Tibial artery (tissue), 4 donors: Measurements from ENCODE around the gene PSD2.

Experiments
- DNase-seq, 2 donors: peaks; one replicate each; pipeline ENCODE4 v3.0.0-alpha.2; 2019
- H3K27ac ChIP-seq, 2 donors: fragments of 200-600 bp; sonication (generic) in 1 of 2; 1 replicate in 1 of 2; 2 replicates in 1 of 2; pipeline ENCODE4 v1.5.1; 2018 to 2019; ENCODE audit warnings: mild to moderate bottlenecking in 1 of 2
- H3K27me3 ChIP-seq, 2 donors: fragments of 200-600 bp; sonication (generic) in 1 of 2; one replicate each; pipeline versions ENCODE4 v1.5.1 to v1.6.0; 2016 to 2019
- H3K36me3 ChIP-seq, 3 donors: fragments of 200-600 bp; sonication (generic) in 2 of 3; one replicate each; pipeline ENCODE4 v1.5.1; 2016 to 2019; ENCODE audit warnings: mild to moderate bottlenecking in 2 of 3
- H3K4me1 ChIP-seq, 4 donors: fragments of 200-600 bp; sonication (generic) in 2 of 4; 1 replicate in 3 of 4; 2 replicates in 1 of 4; pipeline ENCODE4 v1.5.1; 2016 to 2019
- H3K4me3 ChIP-seq, 2 donors: fragments of 200-600 bp; sonication (generic) in 1 of 2; 1 replicate in 1 of 2; 2 replicates in 1 of 2; pipeline ENCODE4 v1.5.1; 2018 to 2019; ENCODE audit warnings: mild to moderate bottlenecking in 2 of 2
- H3K9me3 ChIP-seq, 3 donors: fragments of 200-600 bp; sonication (generic) in 1 of 3; one replicate each; pipeline ENCODE4 v1.5.1; 2016 to 2019
- CTCF ChIP-seq, 2 experiments: fragments of 200-600 bp in 1 of 2; fragments of 450-650 bp in 1 of 2; IDR thresholded peaks; one replicate each; pipeline ENCODE4 v1.5.1; 2017 to 2019; ENCODE audit warnings: antibody characterized with exemption in 2 of 2, mild to moderate bottlenecking in 1 of 2, moderate library complexity in 1 of 2
- intact Hi-C: fragments of 100-400 bp; cut with DNase I; formaldehyde crosslinking; loops from one replicate; pipeline ENCODE4 v1.15.0; 2023; ENCODE audit warnings: low total_unique reads

The PSD2 gene

GRCh38 chr5:139749242-139749641, 46.4 kb upstream of the PSD2 start:
- Histone ChIP-seq H3K27me3 (peaks cover 0 to 19% of the 10 kb centered on the region in 2 donors), H3K4me1 (peaks cover 5 to 44% (median 39%) of the 10 kb centered on the region in 4 donors), H3K36me3 (no peaks in the 10 kb centered on the region), H3K9me3 (no peaks in the 10 kb centered on the region), H3K4me3 (no peak overlapping the region), H3K27ac (no peak overlapping the region)
- no peak for TF ChIP-seq CTCF (IDR thresholded peaks at IDR 0.05)
- DNase-seq = no peak
- intact Hi-C loops = loop anchor here (5.0 kb wide), 1 partner anchor 37 kb away; no protein-coding TSS in a partner anchor

- Histone ChIP-seq H3K9me3 (no peaks in the 10 kb centered on the region), H3K27me3 (peaks cover 1 to 39% of the 10 kb centered on the region in 2 donors), H3K27ac (no peak overlapping the region), H3K4me3 (no peak overlapping the region), H3K36me3 (no peaks in the 10 kb centered on the region), H3K4me1 (peaks cover 5 to 32% (median 25%) of the 10 kb centered on the region in 4 donors)
- no peak for DNase-seq
- no peak for TF ChIP-seq CTCF (IDR thresholded peaks at IDR 0.05)
- intact Hi-C loops = no loop called here
Observed at GRCh38 chr5:139751236-139751635, 44.4 kb upstream of the PSD2 start.

- Histone ChIP-seq H3K27ac (no peak overlapping the region), H3K9me3 (no peaks in the 10 kb centered on the region), H3K36me3 (no peaks in the 10 kb centered on the region), H3K27me3 (peaks cover 4 to 48% of the 10 kb centered on the region in 2 donors), H3K4me3 (no peak overlapping the region), H3K4me1 (peaks cover 2 to 17% (median 10%) of the 10 kb centered on the region in 4 donors)
- intact Hi-C loops = no loop called here
- TF ChIP-seq CTCF (IDR thresholded peaks at IDR 0.05) = no peak
- DNase-seq = no peak
Observed at GRCh38 chr5:139752506-139753473, 42.8 kb upstream of the PSD2 start.

- no peak overlapping the region for H3K27ac ChIP-seq
- peaks cover 4 to 48% of the 10 kb centered on the region in 2 donors for H3K27me3 ChIP-seq
- H3K36me3 ChIP-seq = no peaks in the 10 kb centered on the region
- H3K4me1 ChIP-seq = peaks cover 0 to 9% (median 6%) of the 10 kb centered on the region in 4 donors
- no peak overlapping the region for H3K4me3 ChIP-seq
- intact Hi-C loops = no loop called here
- DNase-seq = no peak
- H3K9me3 ChIP-seq = no peaks in the 10 kb centered on the region
- TF ChIP-seq CTCF (IDR thresholded peaks at IDR 0.05) = no peak
Observed at GRCh38 chr5:139755892-139756671, 39.5 kb upstream of the PSD2 start.

- Histone ChIP-seq H3K27me3 (peaks cover 4 to 48% of the 10 kb centered on the region in 2 donors), H3K36me3 (no peaks in the 10 kb centered on the region), H3K4me1 (peaks cover 0 to 9% (median 6%) of the 10 kb centered on the region in 4 donors), H3K27ac (no peak overlapping the region), H3K4me3 (no peak overlapping the region), H3K9me3 (no peaks in the 10 kb centered on the region)
- TF ChIP-seq CTCF (IDR thresholded peaks at IDR 0.05) = no peak
- DNase-seq = no peak
- intact Hi-C loops = no loop called here
Observed at GRCh38 chr5:139756971-139757370, 38.6 kb upstream of the PSD2 start.
